HuH-7 (cell line): Measurements from ENCODE around the gene LPCAT3.
"Not testable (repeated sequence)": the region's sequence is repeated elsewhere in the genome, so short reads cannot be mapped to it uniquely, and the experiment has no call there.

Source experiments
- DNase-seq: peaks from one replicate; pipeline ENCODE4 v3.0.0; 2011; ENCODE audit warnings: low spot score

Gene LPCAT3

GRCh38 chr12:7018350-7019042 is at the start of gene LPCAT3:
TSS of gene LPCAT3 (minus strand) at chr12:7018476. CDS start at chr12:7018424, 52 bp downstream.
- DNase-seq, result peak; percentile 90

- no peak for DNase-seq
These were observed 48.8 kb upstream of the LPCAT3 start for GRCh38 chr12:7067096-7067495.

GRCh38 chr12:7066596-7066995 is 48.3 kb upstream of the LPCAT3 start:
- no peak for DNase-seq

GRCh38 chr12:7065073-7065623 is 46.9 kb upstream of the LPCAT3 start:
- no peak for DNase-seq

GRCh38 chr12:7064516-7064915 is 46.2 kb upstream of the LPCAT3 start:
- no peak for DNase-seq

- no peak for DNase-seq
These were observed 43.3 kb upstream of the LPCAT3 start for GRCh38 chr12:7061596-7061995.

- no peak for DNase-seq
These were observed 42.9 kb upstream of the LPCAT3 start for GRCh38 chr12:7061138-7061537.

- DNase-seq, result peak; percentile 79
These were observed 42.2 kb upstream of the LPCAT3 start, which contains the start of gene C1S for GRCh38 chr12:7060353-7060954. TSS of gene C1S (plus strand) at chr12:7060718. CDS start at chr12:7061913, 1,195 bp downstream.

GRCh38 chr12:7059780-7060179 is 41.5 kb upstream of the LPCAT3 start:
- DNase-seq, result no peak

GRCh38 chr12:7058850-7059395 is 40.6 kb upstream of the LPCAT3 start:
- DNase-seq, result no peak

- DNase-seq, result no peak
These were observed 40.0 kb upstream of the LPCAT3 start for GRCh38 chr12:7058163-7058845.

- not testable (repeated sequence) for DNase-seq
These were observed 37.5 kb upstream of the LPCAT3 start for GRCh38 chr12:7055736-7056135.

- DNase-seq, result no peak
These were observed 36.6 kb upstream of the LPCAT3 start for GRCh38 chr12:7054925-7055324.

- DNase-seq, result not testable (repeated sequence)
These were observed 31.7 kb upstream of the LPCAT3 start for GRCh38 chr12:7049973-7050372.

- not testable (repeated sequence) for DNase-seq
These were observed 31.2 kb upstream of the LPCAT3 start for GRCh38 chr12:7049445-7049951.

- DNase-seq, result no peak
These were observed 29.0 kb upstream of the LPCAT3 start for GRCh38 chr12:7047306-7047705.

- no peak for DNase-seq
These were observed 28.3 kb upstream of the LPCAT3 start for GRCh38 chr12:7046383-7047105.

GRCh38 chr12:7045913-7046312 is 27.6 kb upstream of the LPCAT3 start:
- DNase-seq, result no peak

GRCh38 chr12:7042842-7043241 is 24.6 kb upstream of the LPCAT3 start:
- peak; percentile 68 for DNase-seq

- DNase-seq, result no peak
These were observed 21.1 kb upstream of the LPCAT3 start for GRCh38 chr12:7039403-7039802.

- no peak for DNase-seq
These were observed 20.3 kb upstream of the LPCAT3 start for GRCh38 chr12:7038591-7038990.

GRCh38 chr12:7037411-7037810 is 19.1 kb upstream of the LPCAT3 start:
- not testable (repeated sequence) for DNase-seq
